ENCODE results near the gene ATP2A1. TPM values are rescaled to one million over a fixed set of nuclear protein-coding genes. Genes with fewer than 3 reads are reported as not detected.

ATP2A1 gene
- under 0.01 TPM in 1 of 2 replicates, not detected in the other for total RNA-seq

DNA sequence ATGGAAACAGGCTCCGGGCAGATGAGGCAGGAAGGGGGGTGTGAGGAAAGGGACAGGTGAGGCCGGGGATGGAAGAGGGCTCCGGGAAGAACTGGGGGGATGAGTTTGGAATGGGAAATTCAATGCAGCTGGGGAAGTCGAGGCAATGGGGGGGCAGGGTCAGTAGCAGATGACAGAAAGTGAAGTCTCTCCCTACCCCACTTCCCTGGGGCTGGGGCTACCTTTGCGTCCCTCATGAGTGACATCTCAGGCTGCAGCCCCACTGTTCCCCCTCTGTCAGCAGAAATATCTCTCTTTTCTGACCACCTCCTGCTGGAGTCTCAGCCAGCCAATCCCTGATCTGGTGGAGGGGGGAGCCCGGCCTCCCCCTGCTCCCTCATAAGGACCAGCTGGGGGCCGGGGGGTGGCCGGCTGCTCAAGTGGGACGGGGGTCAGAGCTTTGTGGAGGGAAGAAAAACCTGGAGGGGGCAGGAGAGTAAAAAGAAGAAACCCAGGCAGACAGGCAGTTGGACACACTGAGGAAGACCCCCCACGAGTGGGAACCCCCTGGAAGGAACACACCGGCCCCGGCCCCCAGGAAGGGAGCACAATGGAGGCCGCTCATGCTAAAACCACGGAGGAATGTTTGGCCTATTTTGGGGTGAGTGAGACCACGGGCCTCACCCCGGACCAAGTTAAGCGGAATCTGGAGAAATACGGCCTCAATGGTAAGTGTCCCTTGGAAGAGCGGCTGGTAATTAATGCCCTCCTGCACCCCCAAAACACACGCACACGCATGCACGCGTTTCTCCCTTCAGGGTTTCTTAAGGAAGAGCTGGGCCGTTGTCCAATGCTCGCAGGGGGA, at the start of gene ATP2A1:
TSS of gene ATP2A1 (plus strand) at position 406 of the 844 bp plus-strand sequence. CDS start at position 590, 184 bp downstream.

GRCh38 chr16:28846080-28846932, 32.0 kb upstream of the ATP2A1 start, which contains the start of gene TUFM:
Gene TUFM, minus strand, starts transcription at chr16:28846348. Its CDS starts 79 bp downstream, at chr16:28846269.

GRCh38 chr16:28924762-28925385, 46.6 kb downstream of the ATP2A1 start, which contains the start of gene RABEP2:
Gene RABEP2, minus strand, starts transcription at chr16:28925238. Its CDS starts 75 bp downstream, at chr16:28925163.

DNA sequence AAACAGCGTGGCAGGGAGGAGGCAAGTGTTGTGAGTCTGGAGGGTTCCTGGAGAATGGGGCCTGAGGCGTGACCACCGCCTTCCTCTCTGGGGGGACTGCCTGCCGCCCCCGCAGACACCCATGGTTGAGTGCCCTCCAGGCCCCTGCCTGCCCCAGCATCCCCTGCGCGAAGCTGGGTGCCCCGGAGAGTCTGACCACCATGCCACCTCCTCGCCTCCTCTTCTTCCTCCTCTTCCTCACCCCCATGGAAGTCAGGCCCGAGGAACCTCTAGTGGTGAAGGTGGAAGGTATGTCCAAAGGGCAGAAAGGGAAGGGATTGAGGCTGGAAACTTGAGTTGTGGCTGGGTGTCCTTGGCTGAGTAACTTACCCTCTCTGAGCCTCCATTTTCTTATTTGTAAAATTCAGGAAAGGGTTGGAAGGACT, 53.5 kb downstream of the ATP2A1 start, which contains the start of gene CD19:
TSS of gene CD19 (plus strand) at position 171 of the 425 bp plus-strand sequence. CDS start at position 201, 30 bp downstream.

DNA sequence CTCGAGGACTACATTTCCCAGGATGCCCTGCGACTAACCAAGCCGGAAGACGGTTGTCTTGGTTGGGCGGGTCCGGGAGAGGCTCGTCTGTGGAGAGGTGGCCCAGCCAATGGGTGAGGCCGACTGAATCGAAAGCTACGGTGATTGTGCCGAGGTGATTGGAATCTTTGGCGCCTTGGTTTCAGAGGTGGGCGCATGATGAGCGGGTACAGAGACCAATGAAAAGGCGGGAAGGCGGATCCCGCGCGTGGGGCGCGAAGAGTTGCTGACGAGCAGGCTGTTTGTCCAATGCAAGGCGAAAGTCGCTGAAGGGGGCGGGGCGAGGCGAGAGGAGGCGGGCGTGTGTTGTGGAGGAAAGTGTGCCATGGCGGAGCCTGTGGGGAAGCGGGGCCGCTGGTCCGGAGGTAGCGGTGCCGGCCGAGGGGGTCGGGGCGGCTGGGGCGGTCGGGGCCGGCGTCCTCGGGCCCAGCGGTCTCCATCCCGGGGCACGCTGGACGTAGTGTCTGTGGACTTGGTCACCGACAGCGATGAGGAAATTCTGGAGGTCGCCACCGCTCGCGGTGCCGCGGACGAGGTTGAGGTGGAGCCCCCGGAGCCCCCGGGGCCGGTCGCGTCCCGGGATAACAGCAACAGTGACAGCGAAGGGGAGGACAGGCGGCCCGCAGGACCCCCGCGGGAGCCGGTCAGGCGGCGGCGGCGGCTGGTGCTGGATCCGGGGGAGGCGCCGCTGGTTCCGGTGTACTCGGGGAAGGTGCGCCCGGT, 72.5 kb downstream of the ATP2A1 start, which contains the start of gene NFATC2IP:
TSS of gene NFATC2IP (plus strand) at position 290 of the 762 bp plus-strand sequence. CDS start at position 365, 75 bp downstream.

Other genes with a start within 250 kb of the ATP2A1 start
- 0.43 TPM in 1 of 2 replicates, not detected in the other for gene NPIPB8, start 240.4 kb upstream of the ATP2A1 start, total RNA-seq
- gene EIF3C, start 167.0 kb upstream of the ATP2A1 start, total RNA-seq, result 121 and 396 TPM in 2 replicates
- gene NPIPB9, start 126.7 kb upstream of the ATP2A1 start, total RNA-seq, result 1.2 TPM in 1 of 2 replicates, not detected in the other
- gene ATXN2L, start 55.5 kb upstream of the ATP2A1 start, total RNA-seq, result 35.7 and 41.6 TPM in 2 replicates
- gene TUFM, start 32.1 kb upstream of the ATP2A1 start, total RNA-seq, result 135 and 157 TPM in 2 replicates
- gene SH2B1, start 14.6 kb upstream of the ATP2A1 start, total RNA-seq, result 5.1 TPM in 2 replicates
- 18.3 and 24.3 TPM in 2 replicates for gene RABEP2, start 46.8 kb downstream of the ATP2A1 start, total RNA-seq
- not detected in 2 replicates for gene CD19, start 53.5 kb downstream of the ATP2A1 start, total RNA-seq
- gene NFATC2IP, start 72.4 kb downstream of the ATP2A1 start, total RNA-seq, result 15.1 and 24.8 TPM in 2 replicates
- 23.2 and 26.7 TPM in 2 replicates for gene SPNS1, start 96.3 kb downstream of the ATP2A1 start, total RNA-seq
- gene LAT, start 106.6 kb downstream of the ATP2A1 start, total RNA-seq, result 0.48 and 0.85 TPM in 2 replicates

Measured in tracheal epithelial cell (primary cell).